H1 (cell line): ENCODE measurements around the gene C6orf62. TPM values are rescaled to one million over a fixed set of nuclear protein-coding genes. Genes with fewer than 3 reads are reported as not detected.

Experiments used
- CTCF ChIA-PET: fragments of 300-600 bp; sonication (Branson Sonifier 250); formaldehyde crosslinking; loops from one replicate; lab custom pipeline; 2021; ENCODE audit not compliant: partially characterized antibody; lab: Charles Lee
- POLR2A ChIA-PET: fragments of 300-600 bp; sonication (Branson Sonifier 250); formaldehyde crosslinking; loops from one replicate; lab custom pipeline; 2021; ENCODE audit warnings: inconsistent platforms; ENCODE audit not compliant: partially characterized antibody; lab: Charles Lee
- DNase-seq, 2 experiments: peaks; one replicate each; pipeline versions ENCODE4 v3.0.0 to v3.0.0-alpha.2; 2010 to 2022; ENCODE audit warnings: low spot score in 2 of 2, low read depth in 1 of 2, mixed read lengths in 1 of 2
- FAIRE-seq: peaks from 2 replicates; lab custom pipeline; 2011; peaks lifted over from hg19 to GRCh38; lab: Jason Lieb, UNC
- H2AFZ ChIP-seq: 2 replicates; pipeline ENCODE4 v1.8.1; 2012; ENCODE audit warnings: low read length, inconsistent platforms
- H2AK5ac ChIP-seq: 2 replicates; pipeline ENCODE4 v1.6.1; 2013; ENCODE audit warnings: low read depth, low read length
- H2BK120ac ChIP-seq: replicated peaks from 2 replicates; pipeline ENCODE3; 2013; ENCODE audit warnings: low read depth, low read length, inconsistent platforms
- H2BK12ac ChIP-seq: 2 replicates; pipeline ENCODE4 v1.6.1; 2013; ENCODE audit warnings: low read depth, low read length
- H2BK15ac ChIP-seq: 2 replicates; pipeline ENCODE4 v1.6.1; 2013; ENCODE audit warnings: low read length
- H2BK20ac ChIP-seq: 2 replicates; pipeline ENCODE4 v1.6.1; 2013; ENCODE audit warnings: low read length
- H2BK5ac ChIP-seq: 2 replicates; pipeline ENCODE4 v1.6.1; 2013; ENCODE audit warnings: low read depth, low read length
- H3K14ac ChIP-seq: 2 replicates; pipeline ENCODE4 v1.6.1; 2013; ENCODE audit warnings: inconsistent platforms; ENCODE audit not compliant: insufficient read length
- H3K18ac ChIP-seq: 2 replicates; pipeline ENCODE4 v1.6.1; 2013; ENCODE audit warnings: low read length; ENCODE audit errors: extremely low read depth
- H3K23ac ChIP-seq: 2 replicates; pipeline ENCODE4 v1.6.1; 2013; ENCODE audit warnings: inconsistent platforms; ENCODE audit not compliant: insufficient read length
- H3K23me2 ChIP-seq: 2 replicates; pipeline ENCODE4 v1.6.1; 2013; ENCODE audit warnings: low read depth, low read length
- H3K27ac ChIP-seq: 2 replicates; pipeline ENCODE4 v1.6.1; 2011; ENCODE audit warnings: low read depth, low read length, inconsistent platforms
- H3K27me3 ChIP-seq, 4 experiments: replicated peaks in 1 of 4; 1 replicate in 1 of 4; 2 replicates in 3 of 4; pipeline versions ENCODE4 v1.6.1 to v1.8.1; 2011 to 2013; ENCODE audit warnings: low read length in 3 of 4, mild to moderate bottlenecking in 3 of 4, inconsistent platforms in 2 of 4, mixed read lengths in 2 of 4, moderate library complexity in 1 of 4; ENCODE audit not compliant: control insufficient read depth in 3 of 4, insufficient read depth in 3 of 4; ENCODE audit errors: extremely low read depth in 1 of 4
- H3K36me3 ChIP-seq, 4 experiments: 2 replicates each; pipeline versions ENCODE4 v1.6.1 to v1.8.1; 2011 to 2013; ENCODE audit warnings: mild to moderate bottlenecking in 4 of 4, low read length in 3 of 4, moderate library complexity in 2 of 4, control low read depth in 1 of 4, inconsistent platforms in 1 of 4; ENCODE audit not compliant: insufficient read depth in 4 of 4, control insufficient read depth in 2 of 4
- H3K4ac ChIP-seq: replicated peaks from 2 replicates; pipeline ENCODE3; 2013; ENCODE audit warnings: low read length, low read depth, mixed read lengths, inconsistent platforms; ENCODE audit not compliant: insufficient read length
- H3K4me1 ChIP-seq, 4 experiments: replicated peaks in 1 of 4; 1 replicate in 1 of 4; 2 replicates in 3 of 4; pipeline versions ENCODE4 v1.6.1 to v1.8.1; 2011 to 2013; ENCODE audit warnings: low read length in 3 of 4, inconsistent platforms in 2 of 4, mixed read lengths in 1 of 4; ENCODE audit not compliant: insufficient read depth in 4 of 4, control insufficient read depth in 3 of 4
- H3K4me2 ChIP-seq, 2 experiments: 2 replicates each; pipeline versions ENCODE4 v1.6.1 to v1.8.1; 2011 to 2013; ENCODE audit warnings: low read depth in 2 of 2, low read length in 2 of 2, control low read depth in 1 of 2, inconsistent platforms in 1 of 2, mild to moderate bottlenecking in 1 of 2; ENCODE audit not compliant: insufficient read depth in 1 of 2
- H3K4me3 ChIP-seq, 4 experiments: fragments of 200-600, 300-600 bp in 1 of 4; sonication (generic), shearing (Covaris generic), sonication (Bioruptor Twin) in 1 of 4; 2 replicates each; pipeline versions ENCODE4 v1.5.1 to v1.8.1; 2011 to 2016; ENCODE audit warnings: low read length in 4 of 4, low read depth in 3 of 4, control low read depth in 2 of 4, inconsistent platforms in 2 of 4, mild to moderate bottlenecking in 2 of 4, mixed read lengths in 1 of 4, moderate library complexity in 1 of 4; ENCODE audit not compliant: insufficient read depth in 2 of 4; ENCODE audit errors: extremely low read depth in 1 of 4
- H3K56ac ChIP-seq: replicated peaks from 2 replicates; pipeline ENCODE3; 2013; ENCODE audit warnings: low read depth, mild to moderate bottlenecking, mixed read lengths, low read length, inconsistent platforms; ENCODE audit not compliant: insufficient read length
- H3K79me1 ChIP-seq: 2 replicates; pipeline ENCODE4 v1.6.1; 2013; ENCODE audit warnings: low read depth, low read length, control low read depth
- H3K79me2 ChIP-seq, 2 experiments: 2 replicates each; pipeline versions ENCODE4 v1.6.1 to v1.8.1; 2012 to 2013; ENCODE audit warnings: low read length in 2 of 2, mild to moderate bottlenecking in 2 of 2, inconsistent platforms in 1 of 2; ENCODE audit not compliant: insufficient read depth in 2 of 2, control insufficient read depth in 1 of 2
- H3K9ac ChIP-seq, 4 experiments: replicated peaks in 1 of 4; 1 replicate in 1 of 4; 2 replicates in 3 of 4; pipeline versions ENCODE4 v1.6.1 to v1.8.1; 2011 to 2013; ENCODE audit warnings: low read depth in 3 of 4, low read length in 3 of 4, control low read depth in 2 of 4, mild to moderate bottlenecking in 2 of 4, moderate library complexity in 2 of 4, inconsistent platforms in 1 of 4; ENCODE audit errors: extremely low read depth in 1 of 4
- H3K9me3 ChIP-seq, 2 experiments: 2 replicates each; pipeline versions ENCODE4 v1.6.1 to v1.8.1; 2012 to 2013; ENCODE audit warnings: mild to moderate bottlenecking in 2 of 2, moderate library complexity in 2 of 2, control low read depth in 1 of 2, inconsistent platforms in 1 of 2, low read depth in 1 of 2, low read length in 1 of 2, mixed read lengths in 1 of 2; ENCODE audit not compliant: insufficient read depth in 2 of 2
- H4K20me1 ChIP-seq, 2 experiments: replicated peaks in 1 of 2; 2 replicates each; pipeline versions ENCODE3 to v1.8.1; 2011 to 2013; ENCODE audit warnings: inconsistent platforms in 2 of 2, low read length in 2 of 2, mild to moderate bottlenecking in 1 of 2; ENCODE audit not compliant: insufficient read depth in 2 of 2, control insufficient read depth in 1 of 2
- H4K5ac ChIP-seq: 2 replicates; pipeline ENCODE4 v1.6.1; 2013; ENCODE audit warnings: low read length, low read depth, mixed read lengths, inconsistent platforms; ENCODE audit not compliant: insufficient read length
- H4K8ac ChIP-seq: 2 replicates; pipeline ENCODE4 v1.8.0; 2013; ENCODE audit warnings: mild to moderate bottlenecking, moderate library complexity, low read length, inconsistent platforms; ENCODE audit not compliant: insufficient read depth; ENCODE audit errors: extremely low read depth
- H4K91ac ChIP-seq: replicated peaks from 2 replicates; pipeline ENCODE3; 2013; ENCODE audit warnings: low read length, mixed read lengths, inconsistent platforms; ENCODE audit not compliant: insufficient read length
- EP300 ChIP-seq, 2 experiments: IDR thresholded peaks; 1 replicate in 1 of 2; 2 replicates in 1 of 2; pipeline ENCODE4 v1.6.1; 2011 to 2012; ENCODE audit warnings: low read depth in 2 of 2, low read length in 2 of 2, mild to moderate bottlenecking in 2 of 2, borderline replicate concordance in 1 of 2, inconsistent platforms in 1 of 2, moderate library complexity in 1 of 2
- NRF1 ChIP-seq: IDR thresholded peaks from 2 replicates; pipeline ENCODE4 v1.6.1; 2011; ENCODE audit warnings: mild to moderate bottlenecking, low read depth, low read length, improper control_type of control experiment
- POU5F1 ChIP-seq: IDR thresholded peaks from 2 replicates; pipeline ENCODE4 v1.6.1; 2011; ENCODE audit warnings: low read depth, mild to moderate bottlenecking, low read length, moderate library complexity
- RAD21 ChIP-seq, 2 experiments: IDR thresholded peaks in 1 of 2; conservative IDR thresholded peaks in 1 of 2; 2 replicates each; pipeline ENCODE4 v1.6.1; 2011; ENCODE audit warnings: low read depth in 2 of 2, low read length in 2 of 2, improper control_type of control experiment in 1 of 2, inconsistent platforms in 1 of 2, mild to moderate bottlenecking in 1 of 2, moderate library complexity in 1 of 2
- SUZ12 ChIP-seq: fragments of 200-600 bp; sonication (generic); IDR thresholded peaks from 2 replicates; pipeline ENCODE4 v1.6.1; 2012; ENCODE audit warnings: mild to moderate bottlenecking, inconsistent platforms, low read length, moderate library complexity, mixed read lengths
- YY1 ChIP-seq: IDR thresholded peaks from 2 replicates; pipeline ENCODE4 v1.6.1; 2011; ENCODE audit warnings: low read depth, mild to moderate bottlenecking, low read length
- WGBS, 2 experiments: shearing (Covaris generic) in 1 of 2; methylation state at CpG; one replicate each; pipeline versions ENCODE4 v1.1.6 to v1.1.7; 2013 to 2015; ENCODE audit warnings: low lambda C conversion rate in 2 of 2, mixed read lengths in 2 of 2, inconsistent platforms in 1 of 2, low coverage in 1 of 2, missing lambda C conversion rate in 1 of 2; ENCODE audit not compliant: insufficient replicate concordance in 2 of 2, insufficient coverage in 1 of 2, insufficient read length in 1 of 2; ENCODE audit errors: extremely low coverage in 1 of 2, missing lambda C conversion rate in 1 of 2; 5-methylcytosine and 5-hydroxymethylcytosine counted together
- polyA plus RNA-seq, 7 experiments: library from polyadenylated mRNA; depleted of rRNA in 3 of 7; stranded (reverse) in 5 of 7; unstranded in 2 of 7; fragments of >200 nt in 5 of 7; fragments of 200-250 nt in 2 of 7; gene quantifications; 1 replicate in 5 of 7; 2 replicates in 1 of 7; 4 replicates in 1 of 7; pipeline versions ENCODE4 v1.2.1 to v1.2.3, GENCODE V29; 2011 to 2013; ENCODE audit warnings: missing spikeins in 2 of 7, mixed read lengths in 2 of 7
- total RNA-seq: library from RNA; stranded (reverse); fragmentation: NEBNext Ultra II Directional; extraction: Animal tissue kit (Norgen Biotek cat#: 25700); gene quantifications from 2 replicates; pipeline ENCODE4 v1.2.1, GENCODE V29; 2021
- TF ChIP-seq, protein P1 (sequence below), 3 experiments: IDR thresholded peaks; 1 replicate in 2 of 3; 2 replicates in 1 of 3; pipeline versions ENCODE4 v1.5.1 to v1.6.1; 2011; ENCODE audit warnings: low read length in 3 of 3, mild to moderate bottlenecking in 3 of 3, inconsistent platforms in 2 of 3, low read depth in 1 of 3, moderate library complexity in 1 of 3; ENCODE audit not compliant: insufficient read depth in 1 of 3; ENCODE audit errors: control extremely low read depth in 1 of 3
- TF ChIP-seq, protein P2 (sequence below): IDR thresholded peaks from 2 replicates; pipeline ENCODE4 v1.6.1; 2012; ENCODE audit warnings: inconsistent platforms

C6orf62 gene
- total and polyA plus RNA-seq, 2 of the 8 experiments (the other 6 are each of a cell fraction or from before 2014, with no cell fraction given) = 25.6 to 101 TPM

- Histone ChIP-seq H3K27me3 (no peaks in the 10 kb centered on the region), H4K8ac (no peak overlapping the region), H3K4me2 (no peak overlapping the region), H2BK20ac (no peak overlapping the region), H4K20me1 (no peaks in the 10 kb centered on the region), H3K14ac (no peak overlapping the region), H2AK5ac (no peak overlapping the region), H2BK5ac (no peak overlapping the region), H2BK120ac (no peak overlapping the region), H3K79me2 (no peaks in the 10 kb centered on the region), H3K4me1 (no peaks in the 10 kb centered on the region), H3K56ac (no peak overlapping the region), H3K27ac (no peak overlapping the region), H3K23me2 (no peaks in the 10 kb centered on the region), H4K91ac (no peak overlapping the region), H2BK15ac (no peak overlapping the region), H3K36me3 (no peaks in the 10 kb centered on the region; a peak in 1 of 8 replicates), H3K18ac (no peak overlapping the region), H3K9ac (no peak overlapping the region), H3K4me3 (no peak overlapping the region), H2AFZ (peak overlapping the region; percentile 12; the same call in 1 of the 2 replicates), H3K9me3 (no peaks in the 10 kb centered on the region), H3K4ac (no peak overlapping the region), H4K5ac (no peak overlapping the region), H2BK12ac (no peak overlapping the region), H3K79me1 (no peaks in the 10 kb centered on the region), H3K23ac (no peak overlapping the region)
- FAIRE-seq (no peak), DNase-seq (no peak)
- ChIA-PET CTCF (interaction anchor here (1.0 kb wide), 1 partner anchor 34 kb away, joined by 3 read pairs; the partner anchor contains the start of gene C6orf62), POLR2A (interaction anchor here (0.6 kb wide), 1 partner anchor 31 kb away, joined by 3 read pairs; no protein-coding TSS in a partner anchor)
- TF ChIP-seq YY1 (no peak), RAD21 (IDR thresholded peaks at IDR 0.05 in 1 of 2, conservative IDR thresholded peaks at IDR 0.05 in 1 of 2; ENCODE audit: low read depth in 2 of 2, low read length in 2 of 2) (no peak), SUZ12 (no peak), POU5F1 (no peak), NRF1 (no peak), EP300 (IDR thresholded peaks at IDR 0.05; ENCODE audit: borderline replicate concordance in 1 of 2, low read depth in 2 of 2, low read length in 2 of 2) (no peak)
- TF ChIP-seq, protein P1, sequence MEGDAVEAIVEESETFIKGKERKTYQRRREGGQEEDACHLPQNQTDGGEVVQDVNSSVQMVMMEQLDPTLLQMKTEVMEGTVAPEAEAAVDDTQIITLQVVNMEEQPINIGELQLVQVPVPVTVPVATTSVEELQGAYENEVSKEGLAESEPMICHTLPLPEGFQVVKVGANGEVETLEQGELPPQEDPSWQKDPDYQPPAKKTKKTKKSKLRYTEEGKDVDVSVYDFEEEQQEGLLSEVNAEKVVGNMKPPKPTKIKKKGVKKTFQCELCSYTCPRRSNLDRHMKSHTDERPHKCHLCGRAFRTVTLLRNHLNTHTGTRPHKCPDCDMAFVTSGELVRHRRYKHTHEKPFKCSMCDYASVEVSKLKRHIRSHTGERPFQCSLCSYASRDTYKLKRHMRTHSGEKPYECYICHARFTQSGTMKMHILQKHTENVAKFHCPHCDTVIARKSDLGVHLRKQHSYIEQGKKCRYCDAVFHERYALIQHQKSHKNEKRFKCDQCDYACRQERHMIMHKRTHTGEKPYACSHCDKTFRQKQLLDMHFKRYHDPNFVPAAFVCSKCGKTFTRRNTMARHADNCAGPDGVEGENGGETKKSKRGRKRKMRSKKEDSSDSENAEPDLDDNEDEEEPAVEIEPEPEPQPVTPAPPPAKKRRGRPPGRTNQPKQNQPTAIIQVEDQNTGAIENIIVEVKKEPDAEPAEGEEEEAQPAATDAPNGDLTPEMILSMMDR (IDR thresholded peaks at IDR 0.05; ENCODE audit: control extremely low read depth in 1 of 3, insufficient read depth in 1 of 3, low read depth in 1 of 3, low read length in 3 of 3) = no peak
- TF ChIP-seq, protein P2, sequence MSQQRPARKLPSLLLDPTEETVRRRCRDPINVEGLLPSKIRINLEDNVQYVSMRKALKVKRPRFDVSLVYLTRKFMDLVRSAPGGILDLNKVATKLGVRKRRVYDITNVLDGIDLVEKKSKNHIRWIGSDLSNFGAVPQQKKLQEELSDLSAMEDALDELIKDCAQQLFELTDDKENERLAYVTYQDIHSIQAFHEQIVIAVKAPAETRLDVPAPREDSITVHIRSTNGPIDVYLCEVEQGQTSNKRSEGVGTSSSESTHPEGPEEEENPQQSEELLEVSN = no peak
- 76% methylated on average over 2 of the region's 2 CpGs; no CpG with 5 or more reads in 1 of the 2 experiments for WGBS, 2 experiments
These were observed 33.5 kb upstream of the C6orf62 start for GRCh38 chr6:24752503-24752902.
